GM18519 (cell line): Measurements from ENCODE around the gene ABHD2.
"Not testable (repeated sequence)": the region's sequence is repeated elsewhere in the genome, so short reads cannot be mapped to it uniquely, and the experiment has no call there.

ENCODE experiments used
- ATAC-seq: cut with Tn5 transposase; IDR thresholded peaks from one replicate; pipeline ENCODE4 v1.9.1; 2021; ENCODE audit warnings: mild to moderate bottlenecking, moderate library complexity; ENCODE audit not compliant: unreplicated experiment, low FRiP score

ABHD2 gene

GRCh38 chr15:89217031-89217430, 128.8 kb downstream of the ABHD2 start:
- ATAC-seq, result no peak

GRCh38 chr15:89217686-89218376, 129.6 kb downstream of the ABHD2 start:
- no peak for ATAC-seq

GRCh38 chr15:89218531-89218930, 130.3 kb downstream of the ABHD2 start:
- no peak for ATAC-seq

GRCh38 chr15:89221543-89221942, 133.3 kb downstream of the ABHD2 start, which contains the start of gene RLBP1:
RLBP1 (minus strand) TSS chr15:89221579; CDS start chr15:89218975, 2,604 bp downstream.
- ATAC-seq, result no peak

GRCh38 chr15:89225588-89225987, 137.3 kb downstream of the ABHD2 start:
- no peak for ATAC-seq

- no peak for ATAC-seq
These were observed 138.3 kb downstream of the ABHD2 start for GRCh38 chr15:89226359-89227221.

GRCh38 chr15:89227425-89227824, 139.2 kb downstream of the ABHD2 start:
- no peak for ATAC-seq

GRCh38 chr15:89230277-89230676, 142.0 kb downstream of the ABHD2 start:
- no peak for ATAC-seq

GRCh38 chr15:89231832-89232231, 143.6 kb downstream of the ABHD2 start:
- no peak for ATAC-seq

GRCh38 chr15:89239883-89240810, 151.9 kb downstream of the ABHD2 start:
- ATAC-seq, result not testable (repeated sequence)

GRCh38 chr15:89243046-89243690, 154.9 kb downstream of the ABHD2 start:
- no peak for ATAC-seq

GRCh38 chr15:89243691-89244573, 155.7 kb downstream of the ABHD2 start, which contains the start of gene FANCI:
FANCI (plus strand) TSS chr15:89243979; CDS start chr15:89247648, 3,669 bp downstream.
- ATAC-seq, result peak; percentile 79

GRCh38 chr15:89244574-89244903, 156.3 kb downstream of the ABHD2 start:
- no peak for ATAC-seq

GRCh38 chr15:89247446-89247845, 159.2 kb downstream of the ABHD2 start:
- ATAC-seq, result no peak

- no peak for ATAC-seq
These were observed 160.3 kb downstream of the ABHD2 start for GRCh38 chr15:89248584-89248983.

- not testable (repeated sequence) for ATAC-seq
These were observed 161.9 kb downstream of the ABHD2 start for GRCh38 chr15:89250142-89250541.
